Measurements from ENCODE around the gene MOSPD2. TPM values are rescaled to one million over a fixed set of nuclear protein-coding genes. Genes with fewer than 3 reads are reported as not detected.

Gene MOSPD2
- total RNA-seq, 1 donor = 25.5 TPM

GRCh38 chrX:14948691-14949090, 75.5 kb downstream of the MOSPD2 start:
- no peak for DNase-seq (ENCODE audit: low read depth)
- no peak overlapping the region for H3K4me3 ChIP-seq (ENCODE audit: low read depth, low read length)
- no peak for TF ChIP-seq CTCF (IDR thresholded peaks at IDR 0.05; ENCODE audit: insufficient read depth, low read length)

- no peak overlapping the region for H3K4me3 ChIP-seq (ENCODE audit: low read depth, low read length)
- TF ChIP-seq CTCF (IDR thresholded peaks at IDR 0.05; ENCODE audit: insufficient read depth, low read length) = no peak
- DNase-seq (ENCODE audit: low read depth) = peak; percentile 23
Observed at GRCh38 chrX:14956813-14957582, 83.8 kb downstream of the MOSPD2 start.

- TF ChIP-seq CTCF (IDR thresholded peaks at IDR 0.05; ENCODE audit: insufficient read depth, low read length) = no peak
- no peak overlapping the region for H3K4me3 ChIP-seq (ENCODE audit: low read depth, low read length)
- DNase-seq (ENCODE audit: low read depth) = peak; percentile 39
Observed at GRCh38 chrX:14963447-14964236, 90.4 kb downstream of the MOSPD2 start.

GRCh38 chrX:14964500-14964899, 91.3 kb downstream of the MOSPD2 start:
- peak; percentile 31 for TF ChIP-seq CTCF (IDR thresholded peaks at IDR 0.05; ENCODE audit: insufficient read depth, low read length)
- no peak overlapping the region for H3K4me3 ChIP-seq (ENCODE audit: low read depth, low read length)
- DNase-seq (ENCODE audit: low read depth) = peak; percentile 23

Other genes starting within 250 kb of the MOSPD2 start
- 4.0 and 12.7 TPM in 2 replicates for gene FANCB, start 352 bp upstream of the MOSPD2 start, total RNA-seq (ENCODE audit: low replicate concordance)